ENCODE results near the gene ZNF317.
"Not testable (repeated sequence)": the region's sequence is repeated elsewhere in the genome, so short reads cannot be mapped to it uniquely, and the experiment has no call there.

ZNF317 gene

GRCh38 chr19:9166846-9167245 lies 26.6 kb downstream of the ZNF317 start:
- Histone ChIP-seq H3K9ac (ENCODE audit: low read length in 2 of 2) (no peak overlapping the region), H3K4me3 (ENCODE audit: low read length in 2 of 2) (no peak overlapping the region), H3K4me1 (ENCODE audit: control insufficient read depth, insufficient read depth, low read length) (peaks cover 4% of the 10 kb centered on the region), H3K27ac (ENCODE audit: low read length) (no peak overlapping the region), H3K36me3 (ENCODE audit: control insufficient read depth in 2 of 2, insufficient read depth in 2 of 2, low read length in 2 of 2) (peaks cover 13 to 16% of the 10 kb centered on the region in 2 donors), H3K9me3 (ENCODE audit: control insufficient read depth in 2 of 2, low read length in 2 of 2) (no peaks in the 10 kb centered on the region), H3K27me3 (ENCODE audit: control insufficient read depth in 1 of 2, insufficient read depth in 2 of 2, low read length in 2 of 2) (no peaks in the 10 kb centered on the region)

GRCh38 chr19:9171393-9171991 lies 31.3 kb downstream of the ZNF317 start:
- Histone ChIP-seq H3K27me3 (ENCODE audit: control insufficient read depth in 1 of 2, insufficient read depth in 2 of 2, low read length in 2 of 2) (no peaks in the 10 kb centered on the region), H3K9ac (ENCODE audit: low read length in 2 of 2) (no peak overlapping the region), H3K27ac (ENCODE audit: low read length) (no peak overlapping the region), H3K36me3 (ENCODE audit: control insufficient read depth in 2 of 2, insufficient read depth in 2 of 2, low read length in 2 of 2) (peaks cover 0 to 3% of the 10 kb centered on the region in 2 donors), H3K4me3 (ENCODE audit: low read length in 2 of 2) (no peak overlapping the region), H3K9me3 (ENCODE audit: control insufficient read depth in 2 of 2, low read length in 2 of 2) (no peaks in the 10 kb centered on the region), H3K4me1 (ENCODE audit: control insufficient read depth, insufficient read depth, low read length) (peaks cover 4% of the 10 kb centered on the region)

DNA sequence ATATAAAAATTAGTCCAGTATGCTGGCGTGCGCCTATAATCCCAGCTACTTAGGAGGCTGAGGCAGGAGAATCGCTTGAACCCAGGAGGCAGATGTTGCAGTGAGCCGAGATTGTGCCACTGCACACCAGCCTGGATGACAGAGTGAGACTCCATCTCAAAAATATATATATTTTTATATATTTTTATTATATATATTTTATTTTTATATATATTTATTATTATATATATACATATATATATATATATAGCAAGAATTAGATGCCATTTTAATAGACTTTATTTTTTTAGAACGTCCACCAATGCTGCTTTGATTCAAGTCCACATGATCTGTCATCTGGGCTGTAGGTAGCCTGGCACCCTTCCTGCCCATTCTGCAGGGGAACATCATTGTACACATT lies 35.1 kb downstream of the ZNF317 start:
- Histone ChIP-seq H3K36me3 (ENCODE audit: control insufficient read depth in 2 of 2, insufficient read depth in 2 of 2, low read length in 2 of 2) (peaks cover 0 to 2% of the 10 kb centered on the region in 2 donors), H3K9ac (ENCODE audit: low read length in 2 of 2) (no peak overlapping the region), H3K4me1 (ENCODE audit: control insufficient read depth, insufficient read depth, low read length) (peaks cover 4% of the 10 kb centered on the region), H3K27ac (ENCODE audit: low read length) (no peak overlapping the region), H3K4me3 (ENCODE audit: low read length in 2 of 2) (no peak overlapping the region), H3K27me3 (ENCODE audit: control insufficient read depth in 1 of 2, insufficient read depth in 2 of 2, low read length in 2 of 2) (no peaks in the 10 kb centered on the region), H3K9me3 (ENCODE audit: control insufficient read depth in 2 of 2, low read length in 2 of 2) (no peaks in the 10 kb centered on the region)

- Histone ChIP-seq H3K9ac (ENCODE audit: low read length in 2 of 2) (no peak within 1 kb of the TSS), H3K9me3 (ENCODE audit: control insufficient read depth in 2 of 2, low read length in 2 of 2) (no peaks in the 10 kb centered on the region), H3K4me1 (ENCODE audit: control insufficient read depth, insufficient read depth, low read length) (no peaks in the 10 kb centered on the region), H3K4me3 (ENCODE audit: low read length in 2 of 2) (no peak within 1 kb of the TSS), H3K36me3 (ENCODE audit: control insufficient read depth in 2 of 2, insufficient read depth in 2 of 2, low read length in 2 of 2) (no peaks in the 10 kb centered on the region), H3K27ac (ENCODE audit: low read length) (no peak within 1 kb of the TSS), H3K27me3 (ENCODE audit: control insufficient read depth in 1 of 2, insufficient read depth in 2 of 2, low read length in 2 of 2) (no peaks in the 10 kb centered on the region)
These were observed 38.7 kb downstream of the ZNF317 start, which contains the start of gene OR7D2 for GRCh38 chr19:9178901-9179300. Gene OR7D2 (plus strand): TSS chr19:9178979. CDS start chr19:9185782, 6,803 bp downstream.

GRCh38 chr19:9183000-9183399 lies 42.8 kb downstream of the ZNF317 start:
- no peak overlapping the region for H3K9ac ChIP-seq (ENCODE audit: low read length in 2 of 2)
- no peaks in the 10 kb centered on the region for H3K9me3 ChIP-seq (ENCODE audit: control insufficient read depth in 2 of 2, low read length in 2 of 2)
- no peak overlapping the region for H3K27ac ChIP-seq (ENCODE audit: low read length)
- H3K36me3 ChIP-seq (ENCODE audit: control insufficient read depth in 2 of 2, insufficient read depth in 2 of 2, low read length in 2 of 2) = no peaks in the 10 kb centered on the region
- no peaks in the 10 kb centered on the region for H3K27me3 ChIP-seq (ENCODE audit: control insufficient read depth in 1 of 2, insufficient read depth in 2 of 2, low read length in 2 of 2)
- H3K4me3 ChIP-seq (ENCODE audit: low read length in 2 of 2) = no peak overlapping the region
- H3K4me1 ChIP-seq (ENCODE audit: control insufficient read depth, insufficient read depth, low read length) = no peaks in the 10 kb centered on the region

- Histone ChIP-seq H3K9me3 (ENCODE audit: control insufficient read depth in 2 of 2, low read length in 2 of 2) (no peaks in the 10 kb centered on the region), H3K36me3 (ENCODE audit: control insufficient read depth in 2 of 2, insufficient read depth in 2 of 2, low read length in 2 of 2) (no peaks in the 10 kb centered on the region), H3K9ac (ENCODE audit: low read length in 2 of 2) (no peak overlapping the region), H3K4me3 (ENCODE audit: low read length in 2 of 2) (no peak overlapping the region), H3K27me3 (ENCODE audit: control insufficient read depth in 1 of 2, insufficient read depth in 2 of 2, low read length in 2 of 2) (peaks cover 0 to 4% of the 10 kb centered on the region in 2 donors), H3K4me1 (ENCODE audit: control insufficient read depth, insufficient read depth, low read length) (no peaks in the 10 kb centered on the region), H3K27ac (ENCODE audit: low read length) (no peak overlapping the region)
These were observed 47.0 kb downstream of the ZNF317 start for GRCh38 chr19:9187191-9187590.

- Histone ChIP-seq H3K9me3 (ENCODE audit: control insufficient read depth in 2 of 2, low read length in 2 of 2) (no peaks in the 10 kb centered on the region), H3K27me3 (ENCODE audit: control insufficient read depth in 1 of 2, insufficient read depth in 2 of 2, low read length in 2 of 2) (peaks cover 0 to 4% of the 10 kb centered on the region in 2 donors), H3K4me3 (ENCODE audit: low read length in 2 of 2) (no peak overlapping the region), H3K27ac (ENCODE audit: low read length) (no peak overlapping the region), H3K36me3 (ENCODE audit: control insufficient read depth in 2 of 2, insufficient read depth in 2 of 2, low read length in 2 of 2) (no peaks in the 10 kb centered on the region), H3K4me1 (ENCODE audit: control insufficient read depth, insufficient read depth, low read length) (no peaks in the 10 kb centered on the region), H3K9ac (ENCODE audit: low read length in 2 of 2) (no peak overlapping the region)
These were observed 49.3 kb downstream of the ZNF317 start for GRCh38 chr19:9189535-9189934.

GRCh38 chr19:9198044-9198443 lies 57.8 kb downstream of the ZNF317 start:
- H3K9ac ChIP-seq (ENCODE audit: low read length in 2 of 2); H3K4me1 ChIP-seq (ENCODE audit: control insufficient read depth, insufficient read depth, low read length); H3K36me3 ChIP-seq (ENCODE audit: control insufficient read depth in 2 of 2, insufficient read depth in 2 of 2, low read length in 2 of 2); H3K27me3 ChIP-seq (ENCODE audit: control insufficient read depth in 1 of 2, insufficient read depth in 2 of 2, low read length in 2 of 2); H3K9me3 ChIP-seq (ENCODE audit: control insufficient read depth in 2 of 2, low read length in 2 of 2); H3K4me3 ChIP-seq (ENCODE audit: low read length in 2 of 2); H3K27ac ChIP-seq (ENCODE audit: low read length): not testable (repeated sequence)

DNA sequence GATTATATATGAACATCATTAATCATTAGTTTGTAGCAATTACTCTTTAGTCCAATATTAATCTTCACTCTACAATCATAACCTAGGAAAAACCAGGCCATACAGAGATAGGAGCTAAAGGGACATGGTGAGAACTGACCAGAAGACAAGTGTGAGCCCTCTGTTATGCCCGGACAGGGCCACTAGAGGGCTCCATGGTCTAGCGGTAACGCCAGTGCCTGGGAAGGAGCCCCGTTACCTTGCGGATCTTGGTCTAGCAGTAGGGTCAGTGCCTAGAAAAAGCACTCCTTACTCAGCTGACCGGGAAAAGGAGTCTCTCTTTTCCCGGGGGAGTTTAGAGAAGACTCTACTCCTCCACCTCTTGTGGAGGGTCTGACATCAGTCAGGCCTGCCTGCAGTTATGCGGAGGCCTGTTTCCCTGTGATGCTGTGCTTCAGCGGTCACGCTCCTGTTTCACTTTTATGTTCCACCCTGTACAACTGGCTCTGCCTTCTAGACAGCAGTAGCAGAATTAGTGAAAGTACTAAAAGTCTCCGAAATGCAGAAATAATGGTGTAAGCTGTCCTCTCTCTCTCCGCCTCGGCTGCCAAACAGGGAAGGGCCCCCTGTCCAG lies 65.4 kb downstream of the ZNF317 start:
- Histone ChIP-seq H3K27me3 (ENCODE audit: control insufficient read depth in 1 of 2, insufficient read depth in 2 of 2, low read length in 2 of 2) (no peaks in the 10 kb centered on the region), H3K9ac (ENCODE audit: low read length in 2 of 2) (peak overlapping the region; percentile 4 to 55), H3K4me3 (ENCODE audit: low read length in 2 of 2) (peak overlapping the region; percentile 57 to 71)

More for the DNA sequence above, 65.4 kb downstream of the ZNF317 start:
- Histone ChIP-seq H3K9me3 (ENCODE audit: control insufficient read depth in 2 of 2, low read length in 2 of 2) (no peaks in the 10 kb centered on the region), H3K4me1 (ENCODE audit: control insufficient read depth, insufficient read depth, low read length) (no peaks in the 10 kb centered on the region), H3K27ac (ENCODE audit: low read length) (no peak overlapping the region), H3K36me3 (ENCODE audit: control insufficient read depth in 2 of 2, insufficient read depth in 2 of 2, low read length in 2 of 2) (no peaks in the 10 kb centered on the region)
